Skeletal muscle tissue (tissue), 4 donors: Measurements from ENCODE around the gene ZNF146. TPM values are rescaled to one million over a fixed set of nuclear protein-coding genes. Genes with fewer than 3 reads are reported as not detected.

Experiments used
- H3K27ac ChIP-seq: one replicate; pipeline ENCODE4 v1.7.0; 2013; ENCODE audit warnings: mild to moderate bottlenecking, low read depth, low read length, inconsistent platforms
- H3K27me3 ChIP-seq, 3 donors: one replicate each; pipeline ENCODE4 v1.7.0; 2013; ENCODE audit warnings: low read length in 3 of 3; ENCODE audit not compliant: control insufficient read depth in 3 of 3, insufficient read depth in 3 of 3
- H3K36me3 ChIP-seq, 3 donors: one replicate each; pipeline ENCODE4 v1.7.0; 2013; ENCODE audit warnings: low read length in 3 of 3; ENCODE audit not compliant: control insufficient read depth in 3 of 3, insufficient read depth in 3 of 3
- H3K4me1 ChIP-seq, 3 donors: one replicate each; pipeline ENCODE4 v1.7.0; 2013; ENCODE audit warnings: low read length in 3 of 3, mild to moderate bottlenecking in 3 of 3; ENCODE audit not compliant: control insufficient read depth in 3 of 3, insufficient read depth in 3 of 3
- H3K4me3 ChIP-seq, 3 donors: one replicate each; pipeline ENCODE4 v1.7.0; 2013; ENCODE audit warnings: low read length in 3 of 3
- H3K9ac ChIP-seq, 3 donors: one replicate each; pipeline ENCODE4 v1.7.0; 2013; ENCODE audit warnings: low read length in 3 of 3, mild to moderate bottlenecking in 3 of 3, moderate library complexity in 2 of 3, low read depth in 1 of 3
- H3K9me3 ChIP-seq, 3 donors: one replicate each; pipeline ENCODE4 v1.7.0; 2013; ENCODE audit warnings: low read length in 3 of 3; ENCODE audit not compliant: control insufficient read depth in 3 of 3
- total RNA-seq: library from RNA; depleted of rRNA; stranded (reverse); fragments of >200 nt; gene quantifications from one replicate; pipeline ENCODE4 v1.2.3, GENCODE V29; 2014
- donor health status: Osteomylitis.

The ZNF146 gene
- total RNA-seq, 1 donor from 2014 or later, result 45.9 TPM

GRCh38 chr19:36198119-36198518, 16.8 kb upstream of the ZNF146 start:
- Histone ChIP-seq H3K9me3 (no peaks in the 10 kb centered on the region), H3K4me3 (no peak overlapping the region), H3K27me3 (no peaks in the 10 kb centered on the region), H3K36me3 (peaks cover 11 to 20% (median 16%) of the 10 kb centered on the region in 3 donors), H3K4me1 (no peaks in the 10 kb centered on the region), H3K27ac (no peak overlapping the region), H3K9ac (no peak overlapping the region)

- no peak overlapping the region for H3K9ac ChIP-seq
- H3K4me1 ChIP-seq, result no peaks in the 10 kb centered on the region
- H3K36me3 ChIP-seq, result peaks cover 0 to 6% (median 3%) of the 10 kb centered on the region in 3 donors
- no peak overlapping the region for H3K4me3 ChIP-seq
- H3K9me3 ChIP-seq, result no peaks in the 10 kb centered on the region
- no peaks in the 10 kb centered on the region for H3K27me3 ChIP-seq
- H3K27ac ChIP-seq, result no peak overlapping the region
Observed at GRCh38 chr19:36201684-36202083, 13.2 kb upstream of the ZNF146 start.

- Histone ChIP-seq H3K4me3 (no peak overlapping the region), H3K27ac (no peak overlapping the region), H3K36me3 (peaks cover 0 to 9% (median 5%) of the 10 kb centered on the region in 3 donors), H3K9ac (no peak overlapping the region), H3K9me3 (no peaks in the 10 kb centered on the region), H3K27me3 (no peaks in the 10 kb centered on the region), H3K4me1 (no peaks in the 10 kb centered on the region)
Observed at GRCh38 chr19:36203293-36203692, 11.6 kb upstream of the ZNF146 start.

GRCh38 chr19:36207605-36208252, 7.2 kb upstream of the ZNF146 start:
- H3K4me3 ChIP-seq, result no peak overlapping the region
- no peaks in the 10 kb centered on the region for H3K27me3 ChIP-seq
- H3K36me3 ChIP-seq, result peaks cover 0 to 5% (median 3%) of the 10 kb centered on the region in 3 donors
- H3K9me3 ChIP-seq, result no peaks in the 10 kb centered on the region
- no peak overlapping the region for H3K27ac ChIP-seq
- H3K4me1 ChIP-seq, result no peaks in the 10 kb centered on the region
- no peak overlapping the region for H3K9ac ChIP-seq

GRCh38 chr19:36209372-36209771, 5.5 kb upstream of the ZNF146 start:
- Histone ChIP-seq H3K4me3 (no peak overlapping the region), H3K27me3 (no peaks in the 10 kb centered on the region), H3K36me3 (peaks cover 0 to 4% (median 3%) of the 10 kb centered on the region in 3 donors), H3K9ac (no peak overlapping the region), H3K27ac (no peak overlapping the region), H3K9me3 (no peaks in the 10 kb centered on the region), H3K4me1 (peaks cover 6 to 9% (median 7%) of the 10 kb centered on the region in 3 donors)

- no peak overlapping the region for H3K9ac ChIP-seq
- no peaks in the 10 kb centered on the region for H3K9me3 ChIP-seq
- H3K27me3 ChIP-seq, result no peaks in the 10 kb centered on the region
- H3K36me3 ChIP-seq, result peaks cover 0 to 4% (median 3%) of the 10 kb centered on the region in 3 donors
- H3K27ac ChIP-seq, result no peak overlapping the region
- H3K4me1 ChIP-seq, result peaks cover 6 to 9% (median 7%) of the 10 kb centered on the region in 3 donors
- H3K4me3 ChIP-seq, result no peak overlapping the region
Observed at GRCh38 chr19:36210497-36210896, 4.4 kb upstream of the ZNF146 start.

GRCh38 chr19:36212895-36213294, 2.0 kb upstream of the ZNF146 start:
- Histone ChIP-seq H3K9ac (no peak overlapping the region), H3K27me3 (no peaks in the 10 kb centered on the region), H3K4me1 (peaks cover 11 to 14% (median 12%) of the 10 kb centered on the region in 3 donors), H3K9me3 (no peaks in the 10 kb centered on the region), H3K27ac (no peak overlapping the region), H3K4me3 (no peak overlapping the region), H3K36me3 (no peaks in the 10 kb centered on the region)

- no peaks in the 10 kb centered on the region for H3K9me3 ChIP-seq
- H3K27ac ChIP-seq, result peak overlapping the region; percentile 96
- peak overlapping the region; percentile 84 to 98 (median 94) for H3K9ac ChIP-seq
- peaks cover 11 to 14% (median 12%) of the 10 kb centered on the region in 3 donors for H3K4me1 ChIP-seq
- no peaks in the 10 kb centered on the region for H3K36me3 ChIP-seq
- H3K4me3 ChIP-seq, result peak overlapping the region; percentile 84 to 100 (median 97)
- H3K27me3 ChIP-seq, result no peaks in the 10 kb centered on the region
Observed at GRCh38 chr19:36215276-36216123, 594 bp downstream of the ZNF146 start.

- Histone ChIP-seq H3K9ac (no peak overlapping the region), H3K27ac (no peak overlapping the region), H3K4me1 (peaks cover 0 to 13% (median 6%) of the 10 kb centered on the region in 3 donors), H3K27me3 (no peaks in the 10 kb centered on the region), H3K36me3 (peaks cover 11 to 19% (median 17%) of the 10 kb centered on the region in 3 donors), H3K4me3 (no peak overlapping the region), H3K9me3 (no peaks in the 10 kb centered on the region)
Observed at GRCh38 chr19:36221474-36221873, 6.6 kb downstream of the ZNF146 start.

- Histone ChIP-seq H3K36me3 (peaks cover 13 to 22% (median 18%) of the 10 kb centered on the region in 3 donors), H3K4me3 (no peak overlapping the region), H3K27ac (no peak overlapping the region), H3K27me3 (no peaks in the 10 kb centered on the region), H3K9me3 (no peaks in the 10 kb centered on the region), H3K9ac (no peak overlapping the region), H3K4me1 (peaks cover 0 to 10% (median 3%) of the 10 kb centered on the region in 3 donors)
Observed at GRCh38 chr19:36222503-36222902, 7.6 kb downstream of the ZNF146 start.
